A673 (cell line): Measurements from ENCODE around the gene HAVCR2.

Source experiments
- EZH2 ChIP-seq: fragments of 200-600 bp; sonication (generic); IDR thresholded peaks from 2 replicates; pipeline ENCODE4 v1.6.1; 2017; ENCODE audit warnings: borderline replicate concordance, low read depth, mild to moderate bottlenecking, mixed read lengths, antibody characterized with exemption, low read length; ENCODE audit not compliant: poor library complexity, severe bottlenecking
- TF ChIP-seq, protein P1 (sequence below): fragments of 300-800, 200-600 bp; sonication (generic); conservative IDR thresholded peaks from 2 replicates; pipeline ENCODE4 v1.5.1; 2017; ENCODE audit warnings: low read depth, mild to moderate bottlenecking, antibody characterized with exemption, low read length, moderate library complexity, mixed read lengths

GRCh38 chr5:157072508-157072907 lies 36.3 kb downstream of the HAVCR2 start:
- TF ChIP-seq, protein P1, sequence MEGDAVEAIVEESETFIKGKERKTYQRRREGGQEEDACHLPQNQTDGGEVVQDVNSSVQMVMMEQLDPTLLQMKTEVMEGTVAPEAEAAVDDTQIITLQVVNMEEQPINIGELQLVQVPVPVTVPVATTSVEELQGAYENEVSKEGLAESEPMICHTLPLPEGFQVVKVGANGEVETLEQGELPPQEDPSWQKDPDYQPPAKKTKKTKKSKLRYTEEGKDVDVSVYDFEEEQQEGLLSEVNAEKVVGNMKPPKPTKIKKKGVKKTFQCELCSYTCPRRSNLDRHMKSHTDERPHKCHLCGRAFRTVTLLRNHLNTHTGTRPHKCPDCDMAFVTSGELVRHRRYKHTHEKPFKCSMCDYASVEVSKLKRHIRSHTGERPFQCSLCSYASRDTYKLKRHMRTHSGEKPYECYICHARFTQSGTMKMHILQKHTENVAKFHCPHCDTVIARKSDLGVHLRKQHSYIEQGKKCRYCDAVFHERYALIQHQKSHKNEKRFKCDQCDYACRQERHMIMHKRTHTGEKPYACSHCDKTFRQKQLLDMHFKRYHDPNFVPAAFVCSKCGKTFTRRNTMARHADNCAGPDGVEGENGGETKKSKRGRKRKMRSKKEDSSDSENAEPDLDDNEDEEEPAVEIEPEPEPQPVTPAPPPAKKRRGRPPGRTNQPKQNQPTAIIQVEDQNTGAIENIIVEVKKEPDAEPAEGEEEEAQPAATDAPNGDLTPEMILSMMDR = no peak
- no peak for TF ChIP-seq EZH2
